AG09309 (cell line): ENCODE results near the gene SAPCD1.

Experiments
- DNase-seq: peaks from one replicate; pipeline ENCODE4 v3.0.0-alpha.2; 2010; ENCODE audit warnings: low read depth
- H3K4me3 ChIP-seq: 2 replicates; pipeline ENCODE4 v1.5.1; 2011; ENCODE audit warnings: mild to moderate bottlenecking, low read depth, low read length, moderate library complexity; ENCODE audit not compliant: control insufficient read depth
- CTCF ChIP-seq: IDR thresholded peaks from 2 replicates; pipeline ENCODE4 v1.5.1; 2011; ENCODE audit warnings: mild to moderate bottlenecking, low read depth, low read length, inconsistent platforms; ENCODE audit not compliant: insufficient read depth, control insufficient read depth; ENCODE audit errors: missing control alignments

Gene SAPCD1

DNA sequence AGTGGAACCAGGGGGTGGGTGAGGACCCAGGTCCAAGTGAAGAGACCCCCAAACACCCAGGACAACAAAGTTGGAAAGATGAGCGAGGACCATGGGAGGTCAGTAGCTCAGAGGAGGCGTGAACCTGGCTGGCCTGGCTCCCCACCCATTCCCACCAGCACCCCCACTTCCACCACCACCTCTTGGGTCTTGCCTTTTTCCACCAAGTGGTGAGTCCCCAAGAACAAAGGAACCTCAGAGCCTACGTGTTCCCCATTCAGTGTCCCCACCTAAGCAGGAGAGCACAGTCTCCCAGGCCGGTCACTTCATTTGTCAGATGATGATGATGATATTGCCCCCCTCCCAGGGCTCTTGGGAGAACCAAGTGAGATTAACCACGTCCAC is 15.2 kb downstream of the SAPCD1 start:
- no peak for DNase-seq
- TF ChIP-seq CTCF: no peak
- no peak overlapping the region for H3K4me3 ChIP-seq

DNA sequence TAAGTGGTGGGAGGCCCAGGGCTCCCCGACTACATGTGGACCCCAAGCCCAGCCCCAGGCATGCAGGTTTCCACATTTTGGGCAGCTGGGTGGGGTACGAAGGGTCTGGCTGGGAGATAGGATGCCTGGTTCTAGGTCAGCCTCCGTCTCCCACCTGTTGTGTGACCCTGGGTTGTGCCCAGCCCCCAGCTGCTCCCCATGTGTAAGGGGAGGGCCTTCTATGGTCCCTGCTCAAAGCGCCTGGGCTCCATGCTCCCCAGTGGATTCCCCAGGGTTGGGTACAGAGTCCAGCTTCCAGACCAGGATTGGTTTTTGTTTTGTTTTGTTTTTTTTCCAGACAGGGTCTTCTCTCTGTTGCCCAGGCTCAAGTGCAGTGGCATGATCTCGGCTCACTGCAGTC is 15.7 kb downstream of the SAPCD1 start:
- no peak overlapping the region for H3K4me3 ChIP-seq
- DNase-seq: no peak
- no peak for TF ChIP-seq CTCF

GRCh38 chr6:31778999-31779885 is 16.8 kb downstream of the SAPCD1 start:
- DNase-seq: no peak
- no peak overlapping the region for H3K4me3 ChIP-seq
- no peak for TF ChIP-seq CTCF

DNA sequence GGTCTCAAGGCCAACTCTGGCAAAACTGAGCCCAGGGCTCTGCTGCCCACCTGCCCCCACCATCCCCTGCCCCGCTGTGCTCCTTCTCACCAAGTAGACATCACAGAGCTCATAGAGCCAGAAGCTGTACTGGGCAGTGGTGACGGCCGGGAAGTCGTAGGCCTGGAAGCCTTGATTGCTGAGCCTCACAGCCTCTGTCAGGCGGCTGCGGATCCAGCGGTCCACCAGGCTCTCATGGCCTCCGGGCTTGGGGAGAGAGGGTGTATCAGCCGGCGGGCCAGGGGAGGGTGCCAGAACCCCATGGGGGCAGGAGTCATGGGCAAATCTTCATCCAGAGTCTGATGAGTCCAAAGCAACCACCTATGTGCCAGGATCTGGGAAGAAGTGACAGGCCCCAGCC is 17.5 kb downstream of the SAPCD1 start:
- no peak for DNase-seq

DNA sequence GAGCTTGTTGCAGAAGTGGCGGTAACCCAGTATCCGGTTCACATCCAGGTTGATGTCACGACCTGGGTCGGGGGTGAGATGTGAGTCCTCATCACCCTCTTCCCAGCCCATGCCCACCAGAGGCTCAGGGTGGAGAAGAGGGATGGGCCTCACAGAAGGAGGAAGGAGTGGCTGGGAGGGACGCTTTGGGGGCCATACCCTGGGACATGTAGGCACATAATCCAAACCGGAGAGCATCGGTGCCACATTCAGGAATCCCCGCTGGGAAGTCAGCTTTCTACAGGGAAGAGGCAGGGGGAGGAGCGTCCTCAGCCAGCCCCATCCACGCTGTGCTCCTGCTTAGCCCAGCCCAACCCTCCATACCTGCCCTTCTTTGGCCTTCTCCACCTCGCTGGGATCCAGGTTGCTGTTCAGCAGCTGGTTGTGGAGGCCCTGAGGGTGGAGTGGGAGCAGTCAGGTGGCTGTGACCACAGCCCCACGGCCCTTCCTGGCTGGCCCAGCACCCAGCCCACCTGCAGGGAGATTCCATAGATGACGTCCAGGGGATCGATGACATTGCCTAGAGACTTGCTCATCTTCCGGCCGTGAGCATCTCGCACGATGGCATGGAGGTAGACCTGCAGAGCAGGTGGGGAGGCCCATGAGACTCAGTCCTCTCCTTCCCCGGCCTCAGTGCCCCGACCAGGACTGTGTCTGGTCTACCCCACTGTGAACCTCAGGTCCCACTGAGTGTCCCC is 18.2 kb downstream of the SAPCD1 start:
- no peak for TF ChIP-seq CTCF
- DNase-seq: no peak
- no peak overlapping the region for H3K4me3 ChIP-seq

More for the DNA sequence above, 17.5 kb downstream of the SAPCD1 start:
- H3K4me3 ChIP-seq: no peak overlapping the region
- no peak for TF ChIP-seq CTCF

DNA sequence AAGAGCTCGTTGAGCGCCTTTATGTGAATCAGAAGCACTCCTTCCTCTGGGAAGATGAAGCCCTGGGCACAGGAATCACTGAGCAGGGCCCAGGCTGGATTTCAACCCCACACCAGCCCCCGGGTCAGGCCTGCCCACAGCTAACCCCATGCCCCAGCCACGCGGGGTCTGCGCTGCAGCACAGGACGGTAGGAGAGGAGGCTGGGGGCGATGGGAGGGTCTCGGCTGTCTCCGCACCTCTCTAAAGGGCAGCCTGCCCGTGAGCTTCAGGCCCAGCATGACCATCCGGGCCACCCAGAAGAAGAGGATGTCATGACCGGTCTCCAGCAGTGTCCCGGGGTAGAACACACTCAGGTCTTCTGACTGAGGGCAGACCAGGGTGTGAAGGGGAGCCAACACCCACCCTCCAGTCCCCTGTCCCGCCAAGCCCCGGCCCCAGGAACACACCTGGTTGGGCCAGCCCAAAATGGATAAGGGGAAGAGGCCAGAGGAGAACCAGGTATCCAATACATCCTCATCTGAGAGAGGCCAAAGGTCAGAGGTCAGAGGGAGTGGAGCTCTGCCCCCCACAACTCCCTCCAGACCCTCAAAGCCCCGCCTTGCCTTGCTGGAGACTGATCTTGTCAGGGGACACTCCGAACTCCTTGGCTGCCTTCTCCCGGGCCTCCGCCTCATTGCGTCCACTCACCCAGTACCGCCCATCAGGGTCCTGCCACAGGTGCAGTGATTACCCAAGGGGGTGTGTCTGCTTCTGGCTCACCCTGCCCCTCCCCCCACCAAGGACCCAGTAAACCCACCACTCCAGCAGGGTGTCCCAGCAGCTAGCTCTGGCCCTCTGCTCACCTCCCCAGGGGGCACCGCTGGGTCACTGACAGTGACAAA is 19.0 kb downstream of the SAPCD1 start:
- no peak overlapping the region for H3K4me3 ChIP-seq
- DNase-seq: no peak
- TF ChIP-seq CTCF: no peak
